K562 (cell line): ENCODE measurements around the gene CHRM1. TPM values are rescaled to one million over a fixed set of nuclear protein-coding genes. Genes with fewer than 3 reads are reported as not detected.

Experiments
- CBX2 ChIP-seq: fragments of 200-600 bp; sonication (generic); IDR thresholded peaks from one replicate; pipeline ENCODE4 v1.6.1; 2012; ENCODE audit warnings: mild to moderate bottlenecking, low read length, inconsistent platforms; ENCODE audit not compliant: insufficient read depth, poor library complexity, severe bottlenecking
- CCAR2 ChIP-seq: fragments of 200-400 bp; formaldehyde crosslinking; IDR thresholded peaks from 2 replicates; pipeline ENCODE4 v1.6.1; 2017; ENCODE audit warnings: mild to moderate bottlenecking, low read depth, low read length
- E2F3 ChIP-seq: fragments of 250-450 bp; sonication (Bioruptor Pico); IDR thresholded peaks from 2 replicates; pipeline ENCODE4 v1.4.0; 2020; ENCODE audit warnings: mild to moderate bottlenecking
- NEUROD1 ChIP-seq: fragments of 150-350 bp; IDR thresholded peaks from 2 replicates; pipeline ENCODE4 v1.6.1; 2014; ENCODE audit warnings: borderline replicate concordance, low read length, low read depth; ENCODE audit not compliant: partially characterized antibody
- POLR2AphosphoS2 ChIP-seq: IDR thresholded peaks from 2 replicates; pipeline ENCODE4 v1.6.1; 2012; ENCODE audit warnings: low read length, improper control_type of control experiment
- POLR3G ChIP-seq: IDR thresholded peaks from 2 replicates; pipeline ENCODE4 v1.6.1; 2011; ENCODE audit not compliant: insufficient read length, insufficient replicate concordance; ENCODE audit errors: extremely low read depth
- SP2 ChIP-seq: IDR thresholded peaks from 2 replicates; pipeline ENCODE4 v1.6.1; 2011; ENCODE audit warnings: mild to moderate bottlenecking, low read depth, low read length, moderate library complexity; ENCODE audit not compliant: poor library complexity, severe bottlenecking; ENCODE audit errors: extremely low read depth
- SRF ChIP-seq, 2 experiments: fragments of 250-450, 450-650 bp in 1 of 2; sonication (Bioruptor Pico) in 1 of 2; sonication (generic) in 1 of 2; formaldehyde crosslinking; IDR thresholded peaks; 2 replicates each; pipeline versions ENCODE4 v1.5.0 to v1.5.1; 2020 to 2022; ENCODE audit warnings: mild to moderate bottlenecking in 1 of 2, missing genetic modification reagents in 1 of 2
- TSC22D4 ChIP-seq: fragments of 450-650 bp; IDR thresholded peaks from 2 replicates; pipeline ENCODE4 v1.6.1; 2016; ENCODE audit warnings: missing genetic modification characterization, missing biosample characterization, control low read depth
- TSHZ1 ChIP-seq: fragments of 250-450 bp; sonication (Bioruptor Pico); IDR thresholded peaks from 2 replicates; pipeline ENCODE4 v1.4.0; 2020; ENCODE audit warnings: mild to moderate bottlenecking, moderate library complexity
- U2AF1 ChIP-seq: fragments of 200-400 bp; formaldehyde crosslinking; optimal IDR thresholded peaks from 2 replicates; pipeline ENCODE3; 2017; ENCODE audit warnings: mild to moderate bottlenecking, low read depth, low read length, moderate library complexity
- ZC3H4 ChIP-seq: sonication (generic); formaldehyde crosslinking; IDR thresholded peaks from 2 replicates; pipeline ENCODE4 v1.9.0; 2021; ENCODE audit warnings: missing genetic modification reagents, borderline replicate concordance
- polyA plus RNA-seq, 8 experiments: library from polyadenylated mRNA; depleted of rRNA in 4 of 8; stranded (reverse) in 5 of 8; unstranded in 3 of 8; fragments of >200 nt; fragmentation: Nextera tagmentation in 2 of 8; fragmentation: Illumina TruSeq in 1 of 8; extraction: Ambion mirVana in 2 of 8; extraction: Trizol in 1 of 8; gene quantifications; 2 replicates each; pipeline versions ENCODE4 v1.2.1 to v1.2.3, GENCODE V29; 2011 to 2014; ENCODE audit warnings: inconsistent platforms in 1 of 8, missing spikeins in 1 of 8
- total RNA-seq, 7 experiments: library from RNA; depleted of rRNA in 6 of 7; stranded (reverse); fragments of >200 nt in 6 of 7; fragmentation: Illumina TruSeq in 2 of 7; extraction: Trizol in 2 of 7; gene quantifications; 2 replicates each; pipeline versions ENCODE4 v1.2.1 to v1.2.3, GENCODE V29; 2011 to 2021; ENCODE audit warnings: low replicate concordance in 1 of 7
- TF ChIP-seq, protein P1 (sequence below): fragments of 250-450 bp; sonication (Bioruptor Pico); IDR thresholded peaks from 2 replicates; pipeline ENCODE4 v1.8.0; 2022; ENCODE audit warnings: moderate library complexity, mild to moderate bottlenecking, inconsistent platforms
- TF ChIP-seq, protein P2 (sequence below): fragments of 450-650 bp; formaldehyde crosslinking; IDR thresholded peaks from 2 replicates; pipeline ENCODE4 v1.4.0; 2020; ENCODE audit warnings: mild to moderate bottlenecking
- TF ChIP-seq, protein P3 (sequence below), 2 experiments: IDR thresholded peaks; 2 replicates each; pipeline ENCODE4 v1.6.1; 2011; ENCODE audit warnings: borderline replicate concordance in 1 of 2, control low read depth in 1 of 2, low read depth in 1 of 2, low read length in 1 of 2, mild to moderate bottlenecking in 1 of 2, mixed read lengths in 1 of 2, moderate library complexity in 1 of 2; ENCODE audit not compliant: insufficient read depth in 1 of 2, insufficient read length in 1 of 2, poor library complexity in 1 of 2, severe bottlenecking in 1 of 2; ENCODE audit errors: extremely low read depth in 1 of 2
- TF ChIP-seq, protein P4 (sequence below): fragments of 450-650 bp; formaldehyde crosslinking; IDR thresholded peaks from 2 replicates; pipeline ENCODE4 v1.4.0; 2020; ENCODE audit warnings: mild to moderate bottlenecking, moderate library complexity

Gene CHRM1
- total and polyA plus RNA-seq, 9 of the 15 experiments (the other 6 are each of a cell fraction or from before 2014, with no cell fraction given): not detected

GRCh38 chr11:62880803-62881578 lies 40.2 kb downstream of the CHRM1 start, which contains the start of gene SLC3A2 (continued):
- TF ChIP-seq CBX2 (no peak), SRF (CRISPR knock-in tag; IDR thresholded peaks at IDR 0.05) (no peak), TSHZ1 (CRISPR knock-in tag) (no peak), ZC3H4 (CRISPR knock-in tag) (peak; percentile 87; the same call in 1 of the 2 replicates), TSC22D4 (tag) (no peak), POLR2AphosphoS2 (peak; percentile 98), U2AF1 (peak; percentile 43), NEUROD1 (peak; percentile 46), SP2 (no peak), POLR3G (no peak), CCAR2 (no peak), E2F3 (CRISPR knock-in tag) (0 out of 2 replicates have a peak, but pooled peaks have one; percentile 32)
- TF ChIP-seq, protein P1, sequence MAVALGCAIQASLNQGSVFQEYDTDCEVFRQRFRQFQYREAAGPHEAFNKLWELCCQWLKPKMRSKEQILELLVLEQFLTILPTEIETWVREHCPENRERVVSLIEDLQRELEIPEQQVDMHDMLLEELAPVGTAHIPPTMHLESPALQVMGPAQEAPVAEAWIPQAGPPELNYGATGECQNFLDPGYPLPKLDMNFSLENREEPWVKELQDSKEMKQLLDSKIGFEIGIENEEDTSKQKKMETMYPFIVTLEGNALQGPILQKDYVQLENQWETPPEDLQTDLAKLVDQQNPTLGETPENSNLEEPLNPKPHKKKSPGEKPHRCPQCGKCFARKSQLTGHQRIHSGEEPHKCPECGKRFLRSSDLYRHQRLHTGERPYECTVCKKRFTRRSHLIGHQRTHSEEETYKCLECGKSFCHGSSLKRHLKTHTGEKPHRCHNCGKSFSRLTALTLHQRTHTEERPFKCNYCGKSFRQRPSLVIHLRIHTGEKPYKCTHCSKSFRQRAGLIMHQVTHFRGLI (CRISPR knock-in tag): no peak
- TF ChIP-seq, protein P2, sequence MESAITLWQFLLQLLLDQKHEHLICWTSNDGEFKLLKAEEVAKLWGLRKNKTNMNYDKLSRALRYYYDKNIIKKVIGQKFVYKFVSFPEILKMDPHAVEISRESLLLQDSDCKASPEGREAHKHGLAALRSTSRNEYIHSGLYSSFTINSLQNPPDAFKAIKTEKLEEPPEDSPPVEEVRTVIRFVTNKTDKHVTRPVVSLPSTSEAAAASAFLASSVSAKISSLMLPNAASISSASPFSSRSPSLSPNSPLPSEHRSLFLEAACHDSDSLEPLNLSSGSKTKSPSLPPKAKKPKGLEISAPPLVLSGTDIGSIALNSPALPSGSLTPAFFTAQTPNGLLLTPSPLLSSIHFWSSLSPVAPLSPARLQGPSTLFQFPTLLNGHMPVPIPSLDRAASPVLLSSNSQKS (CRISPR knock-in tag): no peak
- TF ChIP-seq, protein P3, sequence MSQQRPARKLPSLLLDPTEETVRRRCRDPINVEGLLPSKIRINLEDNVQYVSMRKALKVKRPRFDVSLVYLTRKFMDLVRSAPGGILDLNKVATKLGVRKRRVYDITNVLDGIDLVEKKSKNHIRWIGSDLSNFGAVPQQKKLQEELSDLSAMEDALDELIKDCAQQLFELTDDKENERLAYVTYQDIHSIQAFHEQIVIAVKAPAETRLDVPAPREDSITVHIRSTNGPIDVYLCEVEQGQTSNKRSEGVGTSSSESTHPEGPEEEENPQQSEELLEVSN (IDR thresholded peaks at IDR 0.05; ENCODE audit: borderline replicate concordance in 1 of 2, extremely low read depth in 1 of 2, insufficient read depth in 1 of 2, insufficient read length in 1 of 2, low read depth in 1 of 2, low read length in 1 of 2, poor library complexity in 1 of 2, severe bottlenecking in 1 of 2): peak; percentile 83 to 86
- TF ChIP-seq, protein P4, sequence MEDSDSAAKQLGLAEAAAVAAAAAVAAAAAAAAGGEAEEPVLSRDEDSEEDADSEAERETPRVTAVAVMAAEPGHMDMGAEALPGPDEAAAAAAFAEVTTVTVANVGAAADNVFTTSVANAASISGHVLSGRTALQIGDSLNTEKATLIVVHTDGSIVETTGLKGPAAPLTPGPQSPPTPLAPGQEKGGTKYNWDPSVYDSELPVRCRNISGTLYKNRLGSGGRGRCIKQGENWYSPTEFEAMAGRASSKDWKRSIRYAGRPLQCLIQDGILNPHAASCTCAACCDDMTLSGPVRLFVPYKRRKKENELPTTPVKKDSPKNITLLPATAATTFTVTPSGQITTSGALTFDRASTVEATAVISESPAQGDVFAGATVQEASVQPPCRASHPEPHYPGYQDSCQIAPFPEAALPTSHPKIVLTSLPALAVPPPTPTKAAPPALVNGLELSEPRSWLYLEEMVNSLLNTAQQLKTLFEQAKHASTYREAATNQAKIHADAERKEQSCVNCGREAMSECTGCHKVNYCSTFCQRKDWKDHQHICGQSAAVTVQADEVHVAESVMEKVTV (CRISPR knock-in tag): no peak
